ENCODE data around the gene TCF7L2.

Gene TCF7L2

DNA sequence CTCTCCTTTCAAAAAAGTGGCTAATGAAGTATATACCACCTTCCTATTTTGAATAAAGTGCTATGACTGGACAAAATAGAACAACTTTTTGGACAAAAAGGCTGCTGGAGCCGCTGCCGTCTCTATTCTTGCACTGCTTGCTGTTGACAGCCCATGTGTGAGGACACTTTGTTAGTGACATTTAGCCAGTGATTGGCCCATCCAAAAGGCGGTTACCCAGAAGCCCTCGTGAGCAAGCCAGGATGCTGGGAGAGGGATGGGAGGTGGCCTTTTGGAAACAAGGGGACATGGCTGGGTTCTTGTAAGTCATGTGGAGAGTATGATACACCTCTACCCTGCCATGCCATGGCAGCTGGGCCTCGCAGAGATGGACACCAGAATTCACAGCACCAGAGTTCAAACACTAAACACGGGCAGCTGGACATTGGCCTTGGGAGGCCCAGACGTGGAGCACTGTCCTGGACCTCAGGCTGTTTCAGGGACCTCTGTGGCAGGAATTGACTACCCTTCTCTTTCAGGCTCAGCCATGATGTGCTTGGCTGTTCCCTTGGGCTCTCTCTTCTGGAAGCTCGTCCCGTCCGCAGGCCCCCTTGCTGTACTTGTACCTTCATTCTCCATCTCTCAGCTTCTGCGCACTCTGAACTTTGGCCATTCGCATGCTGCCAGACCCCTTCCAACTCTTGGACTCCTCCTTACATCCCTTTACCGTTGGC is 118.3 kb downstream of the TCF7L2 start:
- DNase-seq, result no peak

GRCh38 chr10:113069595-113069994 is 119.5 kb downstream of the TCF7L2 start:
- DNase-seq, result no peak

DNA sequence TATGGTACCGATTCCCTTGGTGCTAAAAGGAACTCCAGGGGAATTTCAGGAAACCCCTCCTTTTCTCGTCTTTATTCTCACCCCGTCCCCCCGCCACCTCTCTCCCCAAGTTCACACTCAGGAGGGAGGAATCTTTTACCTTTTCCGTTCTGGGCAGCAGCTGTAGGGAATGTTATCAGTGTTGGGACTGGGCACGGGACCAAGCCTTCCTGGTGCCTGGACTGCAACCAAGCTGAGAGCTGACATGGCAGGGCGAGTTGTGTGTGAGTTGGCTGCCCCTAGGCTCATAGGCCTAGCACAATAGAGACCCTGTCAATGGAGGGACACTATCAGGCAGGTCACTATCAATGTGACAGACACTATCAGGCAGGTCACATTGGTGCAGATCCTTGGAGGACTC is 121.4 kb downstream of the TCF7L2 start:
- DNase-seq, result no peak

- no peak for DNase-seq
Observed at GRCh38 chr10:113073549-113074189, 123.6 kb downstream of the TCF7L2 start.

GRCh38 chr10:113076949-113077348 is 126.9 kb downstream of the TCF7L2 start:
- no peak for DNase-seq

DNA sequence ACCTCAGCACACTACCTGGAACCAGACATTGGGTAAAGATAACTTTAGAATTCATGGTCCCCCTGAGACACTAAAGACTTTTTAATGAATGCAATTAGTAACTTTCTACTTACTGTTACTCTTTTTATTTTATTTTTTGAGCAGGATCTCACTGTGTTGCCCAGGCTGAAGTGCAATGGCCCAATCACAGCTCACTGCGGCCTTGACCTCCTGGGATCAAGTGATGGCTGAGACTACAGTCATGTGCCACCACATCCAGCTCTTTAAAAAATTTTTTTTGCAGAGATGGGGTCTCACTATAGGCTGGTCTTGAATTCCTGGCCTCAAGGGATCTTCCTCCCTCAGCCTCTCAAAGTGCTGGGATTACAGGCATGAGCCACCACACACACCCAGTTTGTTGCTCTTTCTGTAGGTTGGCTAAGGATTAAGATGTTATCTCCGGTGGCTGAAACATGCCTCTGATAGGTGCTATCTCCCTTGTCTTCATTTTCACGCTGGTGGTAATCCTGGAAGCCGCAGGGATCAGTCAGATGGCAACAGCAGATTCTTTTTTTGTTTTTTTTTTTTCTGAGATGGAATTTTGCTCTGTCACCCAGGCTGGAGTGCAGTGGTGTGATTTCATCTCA is 128.3 kb downstream of the TCF7L2 start:
- no peak for DNase-seq

DNA sequence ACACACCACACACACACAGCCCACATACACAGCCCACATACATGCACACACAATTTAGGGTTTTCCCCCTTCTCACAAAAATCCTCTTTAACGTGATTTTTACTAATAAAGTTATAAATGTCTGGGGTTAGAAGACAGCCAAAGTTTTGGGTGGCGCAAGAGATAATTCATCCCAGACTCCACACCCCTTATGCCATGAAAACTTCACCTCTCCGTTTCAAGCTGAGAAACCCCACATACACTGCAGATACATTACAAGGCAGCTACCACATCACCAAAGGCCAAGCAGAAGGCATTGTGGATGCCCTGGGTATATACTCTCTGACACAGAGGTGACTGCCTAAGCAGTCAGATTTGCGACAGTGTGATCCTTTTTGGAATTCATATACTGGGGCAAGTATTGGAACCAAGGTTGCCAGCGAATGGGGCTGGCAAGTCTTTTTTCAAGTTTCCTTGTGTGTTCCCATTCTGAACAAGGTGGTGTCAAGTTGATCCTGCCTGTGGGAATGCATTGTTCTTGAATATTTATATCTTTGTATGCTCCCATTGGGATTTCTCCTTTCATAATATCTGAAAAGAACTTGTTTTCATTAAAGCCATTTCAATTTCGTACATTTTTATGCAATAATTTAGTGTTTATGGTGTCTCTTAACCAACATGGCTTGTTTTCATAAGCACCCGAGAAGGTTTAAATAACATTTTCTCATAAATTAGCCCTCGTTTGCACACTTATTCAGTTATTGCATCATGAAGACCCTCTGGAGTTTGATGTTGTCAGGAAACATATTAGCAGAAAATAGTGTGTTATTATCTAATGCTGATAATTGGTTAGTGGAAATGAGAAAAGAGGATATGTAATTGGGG is 130.2 kb downstream of the TCF7L2 start:
- no peak for DNase-seq

- DNase-seq, result peak; percentile 6
Observed at GRCh38 chr10:113080925-113081229, 130.8 kb downstream of the TCF7L2 start.

GRCh38 chr10:113084031-113084430 is 134.0 kb downstream of the TCF7L2 start:
- no peak for DNase-seq

GRCh38 chr10:113085776-113086175 is 135.7 kb downstream of the TCF7L2 start:
- no peak for DNase-seq

- DNase-seq, result no peak
Observed at GRCh38 chr10:113086282-113086681, 136.2 kb downstream of the TCF7L2 start.

GRCh38 chr10:113087165-113088029 is 137.3 kb downstream of the TCF7L2 start:
- peak; percentile 88 for DNase-seq

- no peak for DNase-seq
Observed at GRCh38 chr10:113088194-113088593, 138.1 kb downstream of the TCF7L2 start.

- DNase-seq, result no peak
Observed at GRCh38 chr10:113089551-113089950, 139.5 kb downstream of the TCF7L2 start.

DNA sequence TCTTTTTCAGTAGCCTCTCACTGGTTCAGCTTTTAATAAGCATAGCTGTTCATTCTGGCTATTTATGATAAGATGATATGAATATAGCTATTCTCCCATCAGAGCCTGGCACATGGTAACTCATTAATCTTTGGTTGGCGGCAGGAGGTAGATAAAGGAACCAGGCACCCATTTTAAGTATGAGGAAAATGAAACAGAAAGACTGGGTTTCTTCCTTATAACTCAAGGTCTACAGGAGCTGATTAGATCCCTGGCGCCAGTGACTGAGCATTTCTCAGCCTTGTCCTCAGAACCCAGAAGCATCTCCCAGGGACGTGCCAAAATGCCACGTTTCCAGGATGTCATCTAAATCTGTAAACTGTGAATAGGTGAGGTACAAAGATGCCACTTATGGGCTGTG is 141.9 kb downstream of the TCF7L2 start:
- no peak for DNase-seq

- DNase-seq, result peak; percentile 90
Observed at GRCh38 chr10:113093188-113094113, 143.4 kb downstream of the TCF7L2 start.

GRCh38 chr10:113094114-113094486 is 144.1 kb downstream of the TCF7L2 start:
- DNase-seq, result no peak

DNA sequence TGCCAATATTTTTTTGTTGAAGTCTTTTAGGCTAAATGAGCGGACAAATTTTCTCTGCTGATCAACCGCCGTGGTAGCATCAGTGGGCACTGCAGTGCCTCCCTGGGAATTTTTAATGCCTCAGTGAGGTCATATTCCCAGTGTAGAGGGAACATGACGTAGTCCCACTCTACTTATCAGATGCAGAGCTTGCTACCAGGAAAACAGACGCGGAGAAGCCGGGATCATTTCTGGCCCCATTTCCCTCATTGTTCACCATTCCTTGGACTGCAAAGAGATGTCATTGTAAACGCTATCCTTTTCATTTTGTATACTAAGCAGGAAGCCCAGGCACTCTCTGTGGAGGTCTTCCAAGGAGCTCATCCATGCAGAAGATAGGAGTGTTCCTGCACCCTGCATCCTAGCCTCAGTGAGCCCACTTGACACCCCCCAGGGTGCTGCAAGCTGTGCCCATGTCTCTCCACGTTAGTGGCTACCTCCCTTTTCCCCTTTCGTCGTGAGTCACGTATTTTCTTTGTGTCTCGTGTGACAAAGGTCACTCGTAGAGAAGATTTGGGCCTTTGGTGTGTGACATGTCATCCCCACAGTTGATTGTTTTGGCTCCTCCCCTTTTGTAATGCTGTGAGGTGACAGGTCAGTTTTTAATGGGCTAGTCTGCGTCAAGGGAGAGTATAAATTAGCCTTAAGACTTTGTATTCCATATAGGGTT is 145.5 kb downstream of the TCF7L2 start:
- no peak for DNase-seq

DNA sequence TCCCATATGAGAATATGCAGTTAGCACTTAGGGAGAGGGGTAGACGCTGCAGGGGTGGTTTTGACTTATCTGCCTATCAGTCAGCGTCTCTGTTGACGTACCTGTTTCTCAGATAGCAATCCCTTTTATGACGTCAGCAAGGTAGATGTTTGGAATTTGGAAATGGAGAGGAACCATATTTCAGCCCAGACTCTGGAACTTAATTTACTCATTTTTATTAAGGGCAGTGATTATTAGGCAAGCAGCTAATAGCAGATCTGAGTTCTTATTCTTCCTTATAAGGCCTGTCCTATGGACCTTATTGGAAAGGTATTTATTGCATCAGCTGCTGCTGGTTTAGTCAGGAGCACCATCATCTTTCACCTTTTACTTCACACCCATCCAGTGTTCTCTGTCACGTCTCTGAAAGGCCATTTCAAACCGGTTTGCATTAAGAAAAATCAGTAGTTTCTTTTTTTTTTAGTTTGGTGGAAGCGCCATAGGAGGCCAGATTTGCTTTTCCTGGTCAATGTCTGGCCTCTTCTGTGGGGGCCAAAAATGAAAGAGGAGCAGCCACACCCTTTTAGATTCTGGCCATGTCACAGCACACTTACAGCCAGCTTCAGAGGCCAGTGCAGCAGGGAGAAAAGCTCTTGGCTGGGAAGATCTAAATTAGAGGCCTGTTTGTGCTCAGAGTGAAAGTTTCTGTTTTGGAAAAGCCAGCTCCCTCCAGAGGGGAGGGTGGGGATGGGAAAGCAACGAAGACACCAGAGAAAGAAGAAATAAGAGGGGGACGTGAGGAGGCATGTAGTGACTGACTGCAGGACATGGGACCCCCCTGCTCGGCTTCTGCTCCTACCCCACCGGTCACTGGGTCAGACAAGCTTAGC is 146.3 kb downstream of the TCF7L2 start:
- DNase-seq, result no peak

DNA sequence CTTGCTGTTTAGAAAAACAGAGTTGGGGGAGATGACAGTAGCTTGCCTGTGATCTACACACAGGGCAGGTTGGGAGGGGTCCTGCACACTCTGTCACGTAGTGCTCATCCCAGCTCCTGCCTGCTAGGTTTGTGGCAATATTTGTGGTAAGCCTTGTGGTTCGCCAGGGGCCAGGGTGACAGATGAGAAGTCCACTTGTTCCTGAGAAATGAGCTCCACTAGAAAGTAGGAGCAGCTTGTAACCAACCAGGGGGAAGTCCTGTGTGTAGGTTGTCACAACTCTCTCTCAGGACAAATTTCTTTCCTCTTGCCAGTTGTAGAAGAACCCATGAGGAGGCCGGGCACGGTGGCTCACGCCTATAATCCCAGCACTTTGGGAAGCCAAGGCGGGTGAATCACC is 147.0 kb downstream of the TCF7L2 start:
- DNase-seq, result no peak
